Measurements from ENCODE around the gene ADRA1B.

ADRA1B gene

DNA sequence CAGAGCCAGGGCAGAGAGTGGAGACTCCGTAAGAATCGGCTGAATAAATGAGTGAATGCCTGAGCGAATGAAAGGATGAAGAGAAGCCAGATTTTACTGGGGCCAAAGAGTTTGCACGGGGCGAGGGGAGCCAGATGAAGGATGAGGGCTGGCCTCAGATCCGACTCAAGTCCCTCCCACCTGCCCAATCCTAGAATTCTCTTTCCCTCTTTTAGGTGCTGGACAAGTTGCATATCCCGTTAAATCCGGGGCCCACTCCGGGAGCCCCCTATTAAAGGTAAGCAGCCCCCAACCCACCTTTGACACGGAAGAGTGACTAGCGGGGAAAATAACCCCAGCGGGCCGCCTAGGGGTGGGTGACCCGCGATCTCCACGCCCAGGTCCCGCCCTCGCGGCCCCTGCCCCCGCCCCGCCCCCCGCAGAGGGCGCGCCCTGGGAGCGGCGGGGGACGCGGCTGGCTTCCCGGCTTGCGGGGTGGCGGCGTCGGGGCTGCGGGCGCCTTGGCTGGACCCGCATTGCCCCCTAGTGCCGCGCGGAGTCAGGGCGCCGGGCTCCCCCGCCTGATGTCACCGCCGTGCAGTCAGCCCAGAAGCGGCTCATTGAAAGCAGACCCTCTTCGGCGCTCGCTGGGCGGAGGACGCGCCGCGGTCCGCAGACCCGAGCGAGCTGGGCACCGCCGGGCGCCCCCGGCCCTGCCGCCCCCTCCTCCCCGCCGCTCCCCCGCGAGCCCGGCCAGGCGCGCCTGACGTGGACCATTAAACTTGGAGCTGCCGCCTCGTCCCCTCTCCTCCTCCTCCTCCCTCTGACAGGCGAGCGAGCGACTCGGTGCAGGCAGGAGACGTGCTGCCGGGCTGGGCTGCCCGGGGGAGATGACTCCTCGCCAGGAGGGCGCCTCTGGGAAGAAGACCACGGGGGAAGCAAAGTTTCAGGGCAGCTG, at the start of gene ADRA1B:
Gene ADRA1B (plus strand): TSS at position 579 of the 937 bp plus-strand sequence. CDS start 424 bp downstream, outside the sequence.
- Histone ChIP-seq H3K4me3 (ENCODE audit: low read length) (peak within 1 kb of the TSS; percentile 81), H3K4me1 (ENCODE audit: insufficient read depth, low read length) (peaks cover 3% of the 10 kb centered on the region; the same call in 1 of the 2 replicates), H3K27ac (ENCODE audit: low read length) (no peak within 1 kb of the TSS), H3K36me3 (ENCODE audit: insufficient read depth, low read depth, low read length) (no peaks in the 10 kb centered on the region), H3K9me3 (ENCODE audit: insufficient read depth, low read depth, low read length) (no peaks in the 10 kb centered on the region), H3K27me3 (ENCODE audit: insufficient read depth, low read length) (peaks cover 70% of the 10 kb centered on the region), H3K9ac (ENCODE audit: low read depth, low read length) (no peak within 1 kb of the TSS)

DNA sequence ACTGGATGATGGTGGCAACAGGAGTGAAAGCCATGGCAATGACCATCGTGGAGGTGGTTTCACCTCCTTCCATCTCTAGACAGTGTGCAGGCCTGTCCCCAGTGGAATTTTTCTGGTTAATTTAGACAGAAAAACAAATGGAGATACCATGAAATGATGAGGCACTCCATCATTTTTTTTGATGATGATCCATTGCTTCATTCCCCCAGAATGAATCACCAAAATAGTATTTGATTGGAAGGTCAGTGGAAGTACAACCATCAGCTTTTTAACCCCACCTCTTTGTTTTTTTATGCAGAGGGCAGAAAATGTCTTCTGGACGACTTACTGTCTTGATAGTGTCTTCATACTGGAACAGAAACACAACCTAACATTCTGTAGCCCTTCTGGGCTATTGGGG, 42.6 kb upstream of the ADRA1B start:
- Histone ChIP-seq H3K9ac (ENCODE audit: low read depth, low read length) (no peak overlapping the region), H3K27me3 (ENCODE audit: insufficient read depth, low read length) (0 out of 2 replicates have a peak, but pooled peaks cover 8% of the 10 kb centered on the region), H3K9me3 (ENCODE audit: insufficient read depth, low read depth, low read length) (no peaks in the 10 kb centered on the region), H3K36me3 (ENCODE audit: insufficient read depth, low read depth, low read length) (no peaks in the 10 kb centered on the region), H3K4me3 (ENCODE audit: low read length) (no peak overlapping the region), H3K27ac (ENCODE audit: low read length) (no peak overlapping the region), H3K4me1 (ENCODE audit: insufficient read depth, low read length) (no peaks in the 10 kb centered on the region)

DNA sequence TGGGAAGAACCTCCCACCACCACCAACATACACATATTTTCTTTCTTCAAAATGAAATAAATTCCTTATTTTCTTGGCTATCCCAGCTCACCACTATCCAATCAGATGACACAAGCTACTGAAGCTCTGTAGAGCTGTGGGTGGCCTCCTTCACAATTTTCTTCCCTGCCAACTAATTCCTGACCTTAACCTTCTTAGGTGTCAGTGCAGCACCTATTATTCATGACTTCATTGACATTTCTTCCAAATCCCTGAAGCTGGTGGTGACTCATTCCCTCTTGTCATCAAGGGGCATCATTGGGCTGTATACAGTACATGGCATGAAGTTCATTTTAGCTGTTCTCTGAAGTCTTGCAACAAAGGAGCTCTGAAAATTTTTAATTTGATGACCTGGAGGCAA, 42.0 kb upstream of the ADRA1B start:
- Histone ChIP-seq H3K9me3 (ENCODE audit: insufficient read depth, low read depth, low read length) (no peaks in the 10 kb centered on the region), H3K9ac (ENCODE audit: low read depth, low read length) (no peak overlapping the region), H3K27me3 (ENCODE audit: insufficient read depth, low read length) (0 out of 2 replicates have a peak, but pooled peaks cover 8% of the 10 kb centered on the region), H3K27ac (ENCODE audit: low read length) (no peak overlapping the region), H3K4me1 (ENCODE audit: insufficient read depth, low read length) (peaks cover 5% of the 10 kb centered on the region; the same call in 1 of the 2 replicates), H3K36me3 (ENCODE audit: insufficient read depth, low read depth, low read length) (no peaks in the 10 kb centered on the region), H3K4me3 (ENCODE audit: low read length) (no peak overlapping the region)

DNA sequence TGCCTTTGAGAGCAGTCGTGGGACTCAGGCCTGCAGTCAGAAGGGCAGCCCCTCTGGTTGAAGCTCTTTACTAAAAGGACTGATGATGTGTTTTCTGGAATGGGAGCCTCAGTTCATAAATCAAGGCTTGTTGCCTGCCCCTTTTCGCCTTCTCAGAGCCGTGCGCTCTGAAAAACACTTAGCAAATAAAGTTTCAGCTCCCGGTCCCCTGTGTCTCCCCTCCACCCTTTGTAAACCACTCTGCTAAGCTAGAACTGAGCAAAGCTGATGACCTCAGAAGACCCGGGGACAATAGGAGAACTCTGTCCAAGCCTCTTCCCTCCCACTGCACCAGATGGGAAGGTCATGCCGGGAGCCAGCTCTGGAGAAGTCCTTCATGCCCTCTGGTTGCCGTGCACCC, 39.3 kb upstream of the ADRA1B start:
- Histone ChIP-seq H3K9ac (ENCODE audit: low read depth, low read length) (no peak overlapping the region), H3K27ac (ENCODE audit: low read length) (no peak overlapping the region), H3K4me1 (ENCODE audit: insufficient read depth, low read length) (peaks cover 7% of the 10 kb centered on the region; the same call in 1 of the 2 replicates), H3K4me3 (ENCODE audit: low read length) (no peak overlapping the region), H3K9me3 (ENCODE audit: insufficient read depth, low read depth, low read length) (no peaks in the 10 kb centered on the region), H3K36me3 (ENCODE audit: insufficient read depth, low read depth, low read length) (no peaks in the 10 kb centered on the region), H3K27me3 (ENCODE audit: insufficient read depth, low read length) (no peaks in the 10 kb centered on the region)

DNA sequence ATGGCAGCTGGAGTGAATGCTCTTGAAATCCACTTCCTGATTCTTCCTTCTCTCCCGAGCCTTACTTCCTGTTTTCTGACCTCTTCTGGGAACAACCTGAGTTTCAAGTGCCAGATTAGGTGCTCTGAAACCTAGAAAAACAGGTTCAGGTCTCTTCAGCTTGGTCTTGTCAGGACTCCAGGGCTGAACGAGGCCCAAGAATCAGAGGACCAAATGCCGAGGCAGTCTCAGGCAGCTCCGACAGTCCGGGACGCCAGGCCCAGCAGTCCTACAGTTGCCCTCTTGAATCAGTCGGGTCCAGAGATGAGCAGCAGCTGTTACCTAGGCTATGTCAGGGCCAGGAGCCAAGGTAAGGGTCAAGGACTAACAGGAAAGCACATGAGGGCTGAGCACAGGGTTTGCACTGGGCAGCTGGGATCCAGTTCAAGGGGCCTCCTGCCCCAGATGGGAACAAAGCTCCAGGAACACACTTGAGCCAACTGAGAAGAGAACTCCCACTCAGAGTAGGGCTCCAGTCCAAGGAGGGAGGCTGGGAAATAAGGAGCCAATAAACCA, 38.3 kb upstream of the ADRA1B start:
- Histone ChIP-seq H3K4me1 (ENCODE audit: insufficient read depth, low read length) (peaks cover 7% of the 10 kb centered on the region; the same call in 1 of the 2 replicates), H3K9me3 (ENCODE audit: insufficient read depth, low read depth, low read length) (no peaks in the 10 kb centered on the region), H3K27ac (ENCODE audit: low read length) (no peak overlapping the region), H3K36me3 (ENCODE audit: insufficient read depth, low read depth, low read length) (no peaks in the 10 kb centered on the region), H3K4me3 (ENCODE audit: low read length) (no peak overlapping the region), H3K9ac (ENCODE audit: low read depth, low read length) (no peak overlapping the region), H3K27me3 (ENCODE audit: insufficient read depth, low read length) (no peaks in the 10 kb centered on the region)

DNA sequence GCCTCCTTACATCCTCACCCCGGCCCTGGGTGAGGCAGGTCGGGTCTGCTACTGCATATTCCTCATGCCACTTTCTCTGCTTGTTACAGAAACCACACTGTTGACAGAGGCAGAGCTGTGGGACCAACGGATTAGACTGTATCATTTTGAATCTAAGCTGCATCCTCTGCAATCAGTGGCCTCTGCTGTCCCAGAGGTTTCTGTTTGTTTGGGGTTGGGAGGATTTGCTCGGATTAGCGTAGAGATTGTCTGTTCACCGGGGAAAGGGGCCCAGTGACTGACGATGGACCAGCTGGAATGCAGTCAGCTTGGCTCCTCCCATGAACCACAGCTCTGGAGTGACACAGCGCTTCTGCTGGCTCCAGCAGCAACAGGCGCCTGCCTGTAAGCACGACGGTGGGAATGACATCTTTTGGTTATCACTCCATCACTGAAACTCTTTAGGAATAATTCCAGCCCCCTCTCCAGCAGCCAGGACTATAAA, 37.3 kb upstream of the ADRA1B start:
- Histone ChIP-seq H3K27me3 (ENCODE audit: insufficient read depth, low read length) (no peaks in the 10 kb centered on the region), H3K9ac (ENCODE audit: low read depth, low read length) (no peak overlapping the region), H3K36me3 (ENCODE audit: insufficient read depth, low read depth, low read length) (no peaks in the 10 kb centered on the region), H3K9me3 (ENCODE audit: insufficient read depth, low read depth, low read length) (no peaks in the 10 kb centered on the region), H3K4me1 (ENCODE audit: insufficient read depth, low read length) (peaks cover 7% of the 10 kb centered on the region; the same call in 1 of the 2 replicates), H3K27ac (ENCODE audit: low read length) (no peak overlapping the region), H3K4me3 (ENCODE audit: low read length) (peak overlapping the region; percentile 12; the same call in 1 of the 2 replicates)

DNA sequence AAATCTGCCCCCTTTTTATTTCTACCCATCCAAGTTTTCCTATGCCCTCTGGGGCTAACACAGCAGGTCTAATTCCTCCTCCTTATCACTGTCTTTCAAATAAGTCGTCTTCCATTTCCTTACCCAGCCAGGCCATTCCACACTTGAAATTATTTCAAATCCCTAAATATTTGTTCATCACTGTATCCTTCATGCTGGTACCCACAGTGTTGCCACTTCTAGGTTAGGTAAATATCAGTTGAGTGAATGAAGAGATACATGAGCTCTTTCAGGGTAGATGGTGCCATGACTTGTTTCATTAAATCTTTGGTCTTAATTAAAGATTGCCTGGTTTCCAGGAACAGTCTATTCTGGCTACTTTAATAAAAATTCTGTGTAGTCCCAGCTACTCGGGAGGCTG, 35.6 kb upstream of the ADRA1B start:
- no peaks in the 10 kb centered on the region for H3K36me3 ChIP-seq (ENCODE audit: insufficient read depth, low read depth, low read length)
- peaks cover 7% of the 10 kb centered on the region; the same call in 1 of the 2 replicates for H3K4me1 ChIP-seq (ENCODE audit: insufficient read depth, low read length)
- no peaks in the 10 kb centered on the region for H3K27me3 ChIP-seq (ENCODE audit: insufficient read depth, low read length)
- no peak overlapping the region for H3K27ac ChIP-seq (ENCODE audit: low read length)
- no peaks in the 10 kb centered on the region for H3K9me3 ChIP-seq (ENCODE audit: insufficient read depth, low read depth, low read length)
- H3K9ac ChIP-seq (ENCODE audit: low read depth, low read length), result no peak overlapping the region
- H3K4me3 ChIP-seq (ENCODE audit: low read length), result no peak overlapping the region

DNA sequence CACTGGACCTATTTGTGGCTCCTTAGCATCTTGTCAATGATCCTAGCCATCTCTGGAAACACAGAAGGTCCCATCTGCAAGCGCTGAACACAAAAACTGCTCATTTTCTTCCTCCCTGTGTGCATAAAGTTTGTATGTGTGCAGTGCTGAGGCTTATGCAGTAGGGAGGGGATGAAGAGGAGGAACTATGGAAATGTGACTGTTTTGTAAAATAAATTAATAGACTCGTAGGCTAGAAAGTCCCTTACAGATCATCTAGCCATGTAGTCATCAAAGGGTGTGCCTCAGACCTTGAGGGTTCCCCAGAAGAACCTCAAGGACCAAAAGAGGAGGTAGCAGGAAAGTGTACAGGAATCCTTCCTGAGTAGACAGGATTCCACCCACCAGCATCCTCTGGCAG, 34.3 kb upstream of the ADRA1B start:
- H3K4me1 ChIP-seq (ENCODE audit: insufficient read depth, low read length), result peaks cover 7% of the 10 kb centered on the region; the same call in 1 of the 2 replicates
- no peak overlapping the region for H3K4me3 ChIP-seq (ENCODE audit: low read length)
- H3K27me3 ChIP-seq (ENCODE audit: insufficient read depth, low read length), result no peaks in the 10 kb centered on the region
- H3K9ac ChIP-seq (ENCODE audit: low read depth, low read length), result no peak overlapping the region
- H3K27ac ChIP-seq (ENCODE audit: low read length), result no peak overlapping the region
- no peaks in the 10 kb centered on the region for H3K36me3 ChIP-seq (ENCODE audit: insufficient read depth, low read depth, low read length)
- H3K9me3 ChIP-seq (ENCODE audit: insufficient read depth, low read depth, low read length), result no peaks in the 10 kb centered on the region

DNA sequence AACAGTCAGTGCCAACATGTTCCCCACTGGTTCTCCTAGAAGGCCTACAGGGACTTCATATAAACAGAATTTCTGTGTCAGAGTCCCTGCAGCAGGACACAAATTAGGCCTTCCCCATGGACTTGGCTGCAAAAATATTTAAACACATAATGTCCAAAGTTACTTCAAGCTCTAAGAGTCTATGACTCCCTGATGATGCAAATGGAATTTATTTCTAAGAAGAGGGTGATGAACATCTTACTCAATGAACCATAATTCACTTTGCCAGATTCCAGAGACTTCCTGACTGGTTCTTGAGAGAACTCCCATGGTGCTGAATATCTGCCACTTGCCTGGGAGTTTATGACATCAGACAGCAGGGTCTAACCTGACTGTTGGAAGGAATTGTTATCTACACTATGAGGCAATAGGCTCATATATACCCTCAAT, 32.7 kb upstream of the ADRA1B start:
- H3K4me1 ChIP-seq (ENCODE audit: insufficient read depth, low read length), result peaks cover 7% of the 10 kb centered on the region; the same call in 1 of the 2 replicates
- H3K36me3 ChIP-seq (ENCODE audit: insufficient read depth, low read depth, low read length), result no peaks in the 10 kb centered on the region
- H3K4me3 ChIP-seq (ENCODE audit: low read length), result no peak overlapping the region
- no peak overlapping the region for H3K9ac ChIP-seq (ENCODE audit: low read depth, low read length)
- no peaks in the 10 kb centered on the region for H3K9me3 ChIP-seq (ENCODE audit: insufficient read depth, low read depth, low read length)
- H3K27me3 ChIP-seq (ENCODE audit: insufficient read depth, low read length), result no peaks in the 10 kb centered on the region
- H3K27ac ChIP-seq (ENCODE audit: low read length), result no peak overlapping the region

DNA sequence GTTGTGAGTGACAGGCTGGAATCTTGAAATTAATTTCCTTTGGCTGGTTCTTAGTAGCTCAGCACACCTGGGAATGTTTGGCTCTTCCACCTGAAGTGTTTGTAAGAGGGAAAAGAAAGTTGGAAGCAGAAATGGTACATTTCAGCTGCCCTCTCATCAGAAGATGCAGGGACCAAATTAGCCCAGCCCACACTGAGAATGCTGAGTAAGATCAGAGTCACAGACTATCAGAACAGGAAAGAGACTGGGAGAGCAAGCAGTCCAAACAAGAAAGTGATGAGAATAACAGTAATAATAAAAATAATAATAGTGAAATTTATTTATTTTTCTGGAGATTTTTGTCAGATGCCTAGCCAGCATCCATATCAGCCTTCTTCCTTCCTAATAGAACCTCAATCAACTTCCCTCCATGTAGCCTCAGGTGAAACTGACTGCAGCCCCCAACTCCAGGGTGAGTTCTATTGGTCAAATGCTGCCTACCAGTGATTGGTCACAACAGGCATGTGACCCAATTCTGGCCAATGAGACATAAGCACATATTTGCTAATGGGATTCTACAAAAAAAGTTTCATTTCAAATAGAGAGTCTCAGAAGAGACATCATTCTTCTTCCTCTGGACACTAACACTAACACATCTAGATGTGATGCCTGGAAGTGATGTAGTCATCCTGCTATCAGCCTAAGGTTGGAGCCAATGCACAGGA, 31.2 kb upstream of the ADRA1B start:
- no peak overlapping the region for H3K27ac ChIP-seq (ENCODE audit: low read length)
- no peak overlapping the region for H3K9ac ChIP-seq (ENCODE audit: low read depth, low read length)
- no peaks in the 10 kb centered on the region for H3K9me3 ChIP-seq (ENCODE audit: insufficient read depth, low read depth, low read length)
- no peaks in the 10 kb centered on the region for H3K36me3 ChIP-seq (ENCODE audit: insufficient read depth, low read depth, low read length)
- no peaks in the 10 kb centered on the region for H3K4me1 ChIP-seq (ENCODE audit: insufficient read depth, low read length)
- H3K27me3 ChIP-seq (ENCODE audit: insufficient read depth, low read length), result no peaks in the 10 kb centered on the region
- H3K4me3 ChIP-seq (ENCODE audit: low read length), result no peak overlapping the region

DNA sequence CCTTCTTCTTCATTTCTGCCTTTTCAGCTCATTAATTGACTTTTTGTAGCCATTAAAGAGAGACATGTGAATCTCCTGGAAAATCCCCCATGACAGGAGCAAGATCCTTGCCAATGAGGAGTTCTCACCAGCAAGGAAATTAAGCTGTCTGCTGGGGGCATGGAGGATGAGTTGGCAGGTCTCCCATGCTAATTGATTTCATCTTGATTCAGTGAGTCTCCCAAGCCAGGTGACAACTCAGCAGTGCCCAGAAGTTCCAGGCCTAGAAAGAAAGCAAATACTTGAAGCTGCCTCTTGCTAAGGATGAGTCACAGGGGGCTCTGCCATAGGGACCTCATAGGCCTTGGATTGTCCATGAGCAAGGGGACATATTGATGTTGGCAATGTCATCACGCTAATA, 30.0 kb upstream of the ADRA1B start:
- Histone ChIP-seq H3K9me3 (ENCODE audit: insufficient read depth, low read depth, low read length) (no peaks in the 10 kb centered on the region), H3K27me3 (ENCODE audit: insufficient read depth, low read length) (no peaks in the 10 kb centered on the region), H3K27ac (ENCODE audit: low read length) (no peak overlapping the region), H3K36me3 (ENCODE audit: insufficient read depth, low read depth, low read length) (no peaks in the 10 kb centered on the region), H3K9ac (ENCODE audit: low read depth, low read length) (no peak overlapping the region), H3K4me1 (ENCODE audit: insufficient read depth, low read length) (no peaks in the 10 kb centered on the region), H3K4me3 (ENCODE audit: low read length) (no peak overlapping the region)

Measured in iPS-20b (cell line).